Stimulated activated CD8-positive, alpha-beta memory T cell treated with anti-CD3 and anti-CD28 coated beads, Interleukin-12 subunit alpha, Interleukin-12 subunit beta, amount 100 ng/mL, for 4 hours (primary cell): ENCODE results near the gene DENND2A.
"Not testable (repeated sequence)": the region's sequence is repeated elsewhere in the genome, so short reads cannot be mapped to it uniquely, and the experiment has no call there.

Experiments used
- DNase-seq: peaks from one replicate; pipeline ENCODE4 v3.0.0-alpha.2; 2020; ENCODE audit warnings: low read depth

Gene DENND2A

GRCh38 chr7:140640727-140641523, at the start of gene DENND2A:
Gene DENND2A (minus strand): TSS chr7:140640813. CDS start chr7:140602397, 38,416 bp downstream.
- DNase-seq = no peak

GRCh38 chr7:140689199-140690152, 48.9 kb upstream of the DENND2A start:
- no peak for DNase-seq

GRCh38 chr7:140688341-140688740, 47.7 kb upstream of the DENND2A start:
- DNase-seq = no peak

GRCh38 chr7:140686921-140687320, 46.3 kb upstream of the DENND2A start:
- no peak for DNase-seq

GRCh38 chr7:140685407-140686087, 44.9 kb upstream of the DENND2A start:
- DNase-seq = no peak

GRCh38 chr7:140684066-140684950, 43.7 kb upstream of the DENND2A start:
- no peak for DNase-seq

GRCh38 chr7:140683657-140684056, 43.0 kb upstream of the DENND2A start:
- no peak for DNase-seq

- no peak for DNase-seq
These were observed 41.2 kb upstream of the DENND2A start for GRCh38 chr7:140681766-140682165.

- DNase-seq = no peak
These were observed 40.3 kb upstream of the DENND2A start for GRCh38 chr7:140680886-140681285.

GRCh38 chr7:140679186-140679585, 38.6 kb upstream of the DENND2A start:
- no peak for DNase-seq

GRCh38 chr7:140678816-140679130, 38.2 kb upstream of the DENND2A start:
- no peak for DNase-seq

GRCh38 chr7:140678081-140678815, 37.6 kb upstream of the DENND2A start:
- DNase-seq = no peak

- DNase-seq = no peak
These were observed 36.9 kb upstream of the DENND2A start for GRCh38 chr7:140677496-140677895.

GRCh38 chr7:140676956-140677355, 36.3 kb upstream of the DENND2A start:
- not testable (repeated sequence) for DNase-seq

- no peak for DNase-seq
These were observed 35.7 kb upstream of the DENND2A start for GRCh38 chr7:140676306-140676705.

- DNase-seq = no peak
These were observed 35.1 kb upstream of the DENND2A start for GRCh38 chr7:140675726-140676125.

- no peak for DNase-seq
These were observed 34.5 kb upstream of the DENND2A start for GRCh38 chr7:140674899-140675701.

- no peak for DNase-seq
These were observed 33.8 kb upstream of the DENND2A start for GRCh38 chr7:140674356-140674800.

GRCh38 chr7:140673774-140674155, 33.2 kb upstream of the DENND2A start:
- no peak for DNase-seq
